ENCODE results near the gene IARS1. TPM values are rescaled to one million over a fixed set of nuclear protein-coding genes. Genes with fewer than 3 reads are reported as not detected.

The IARS1 gene
- total and polyA plus RNA-seq, 10 of the 15 experiments (the other 5 are each of a cell fraction or from before 2014, with no cell fraction given) = 71.0 to 227 (median 153) TPM

DNA sequence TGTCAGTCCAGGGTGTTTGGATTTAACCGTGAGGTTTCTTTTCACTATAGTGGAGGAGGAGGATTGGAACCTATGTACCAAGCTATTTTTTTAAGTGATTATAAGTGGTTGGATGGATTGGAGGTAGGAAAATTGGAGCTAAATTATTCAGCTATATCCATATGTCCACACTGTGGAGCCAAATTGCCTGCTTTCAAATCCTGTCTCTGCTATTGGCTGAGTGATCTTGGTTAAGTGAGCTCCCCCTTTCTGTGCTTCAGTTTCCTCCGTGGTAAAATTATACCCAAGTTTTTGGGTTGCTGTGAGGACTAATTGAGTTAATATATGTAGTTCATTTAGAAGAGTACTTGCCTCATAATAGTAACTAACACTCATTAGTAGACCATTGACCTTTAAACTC is 34.7 kb upstream of the IARS1 start:
- Histone ChIP-seq H3K9me3 (replicated peaks; ENCODE audit: control insufficient read depth, insufficient read depth, low read length) (no peaks in the 10 kb centered on the region), H2AFZ (ENCODE audit: control insufficient read depth, low read depth, low read length) (peak overlapping the region; percentile 41), H3K27me3 (replicated peaks in 1 of 2; ENCODE audit: control insufficient read depth in 2 of 2, insufficient read depth in 2 of 2, low read length in 1 of 2) (no peaks in the 10 kb centered on the region), H3K79me2 (ENCODE audit: control insufficient read depth, insufficient read depth, low read length) (peaks cover 47% of the 10 kb centered on the region), H4K20me1 (ENCODE audit: control insufficient read depth, insufficient read depth) (no peaks in the 10 kb centered on the region), H3K27ac (ENCODE audit: control insufficient read depth, insufficient read depth) (no peak overlapping the region), H3K4me3 (peak overlapping the region; percentile 25; the same call in 1 of the 2 replicates), H3K4me2 (ENCODE audit: control insufficient read depth, insufficient read depth) (peak overlapping the region; percentile 10; the same call in 1 of the 2 replicates), H3K4me1 (ENCODE audit: control insufficient read depth, insufficient read depth, low read length) (peaks cover 2% of the 10 kb centered on the region; the same call in 1 of the 2 replicates), H3K9ac (ENCODE audit: control insufficient read depth, insufficient read depth, low read length) (peak overlapping the region; percentile 35; the same call in 1 of the 2 replicates), H3K36me3 (ENCODE audit: control insufficient read depth in 2 of 2, insufficient read depth in 2 of 2, low read length in 1 of 2) (no peaks in the 10 kb centered on the region; a peak in 1 of 4 replicates)
- RAD21 ChIA-PET (ENCODE audit: unreplicated experiment) = interaction anchor here (0.9 to 1.9 kb wide), 5 partner anchors 111 to 307 kb away, joined by 3 to 10 read pairs (median 9); no protein-coding TSS in a partner anchor
- TF ChIP-seq NR2C2 (IDR thresholded peaks at IDR 0.05; ENCODE audit: borderline replicate concordance, control insufficient read depth, insufficient read length, low read depth) (no peak), RAD21 (IDR thresholded peaks at IDR 0.05; ENCODE audit: insufficient read depth, low read depth, low read length) (peak; percentile 49), TAF1 (IDR thresholded peaks at IDR 0.05; ENCODE audit: borderline replicate concordance, low read depth, low read length) (no peak), SUZ12 (IDR thresholded peaks at IDR 0.05; ENCODE audit: unreplicated experiment) (no peak), NFYB (IDR thresholded peaks at IDR 0.05; ENCODE audit: insufficient read depth, low read depth, low read length) (0 out of 2 replicates have a peak, but pooled peaks have one; percentile 25), SMC3 (IDR thresholded peaks at IDR 0.05; ENCODE audit: borderline replicate concordance, low read length) (peak; percentile 13; the same call in 1 of the 2 replicates), KAT2A (conservative IDR thresholded peaks at IDR 0.05; ENCODE audit: control insufficient read depth, low read depth, low read length) (no peak), ZNF217 (IDR thresholded peaks at IDR 0.05) (no peak), ATF7 (IDR thresholded peaks at IDR 0.05; ENCODE audit: low read depth) (no peak), RUNX3 (IDR thresholded peaks at IDR 0.05; ENCODE audit: low read length) (no peak), BCL11A (IDR thresholded peaks at IDR 0.05; ENCODE audit: low read depth, low read length) (no peak), HDAC2 (IDR thresholded peaks at IDR 0.05) (no peak), KDM1A (IDR thresholded peaks at IDR 0.05; ENCODE audit: borderline replicate concordance) (no peak), EZH2 (IDR thresholded peaks at IDR 0.05; ENCODE audit: borderline replicate concordance, control insufficient read depth, low read depth, low read length) (no peak)
- TF ChIP-seq, protein P1, sequence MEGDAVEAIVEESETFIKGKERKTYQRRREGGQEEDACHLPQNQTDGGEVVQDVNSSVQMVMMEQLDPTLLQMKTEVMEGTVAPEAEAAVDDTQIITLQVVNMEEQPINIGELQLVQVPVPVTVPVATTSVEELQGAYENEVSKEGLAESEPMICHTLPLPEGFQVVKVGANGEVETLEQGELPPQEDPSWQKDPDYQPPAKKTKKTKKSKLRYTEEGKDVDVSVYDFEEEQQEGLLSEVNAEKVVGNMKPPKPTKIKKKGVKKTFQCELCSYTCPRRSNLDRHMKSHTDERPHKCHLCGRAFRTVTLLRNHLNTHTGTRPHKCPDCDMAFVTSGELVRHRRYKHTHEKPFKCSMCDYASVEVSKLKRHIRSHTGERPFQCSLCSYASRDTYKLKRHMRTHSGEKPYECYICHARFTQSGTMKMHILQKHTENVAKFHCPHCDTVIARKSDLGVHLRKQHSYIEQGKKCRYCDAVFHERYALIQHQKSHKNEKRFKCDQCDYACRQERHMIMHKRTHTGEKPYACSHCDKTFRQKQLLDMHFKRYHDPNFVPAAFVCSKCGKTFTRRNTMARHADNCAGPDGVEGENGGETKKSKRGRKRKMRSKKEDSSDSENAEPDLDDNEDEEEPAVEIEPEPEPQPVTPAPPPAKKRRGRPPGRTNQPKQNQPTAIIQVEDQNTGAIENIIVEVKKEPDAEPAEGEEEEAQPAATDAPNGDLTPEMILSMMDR (IDR thresholded peaks at IDR 0.05 in 2 of 3, conservative IDR thresholded peaks at IDR 0.05 in 1 of 3; ENCODE audit: control insufficient read depth in 2 of 3, extremely low read depth in 1 of 3, insufficient read depth in 1 of 3, low read depth in 3 of 3, low read length in 3 of 3) = peak; percentile 17 to 45 (median 26); a peak in 3 of 6 replicates
- TF ChIP-seq, protein P2, sequence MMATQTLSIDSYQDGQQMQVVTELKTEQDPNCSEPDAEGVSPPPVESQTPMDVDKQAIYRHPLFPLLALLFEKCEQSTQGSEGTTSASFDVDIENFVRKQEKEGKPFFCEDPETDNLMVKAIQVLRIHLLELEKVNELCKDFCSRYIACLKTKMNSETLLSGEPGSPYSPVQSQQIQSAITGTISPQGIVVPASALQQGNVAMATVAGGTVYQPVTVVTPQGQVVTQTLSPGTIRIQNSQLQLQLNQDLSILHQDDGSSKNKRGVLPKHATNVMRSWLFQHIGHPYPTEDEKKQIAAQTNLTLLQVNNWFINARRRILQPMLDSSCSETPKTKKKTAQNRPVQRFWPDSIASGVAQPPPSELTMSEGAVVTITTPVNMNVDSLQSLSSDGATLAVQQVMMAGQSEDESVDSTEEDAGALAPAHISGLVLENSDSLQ (IDR thresholded peaks at IDR 0.05) = no peak
- in situ Hi-C loops (cut with MboI) (loop anchor here (5.0 kb wide), 1 partner anchor 304 kb away; no protein-coding TSS in a partner anchor), intact Hi-C loops (cut with micrococcal nuclease; ENCODE audit: unreplicated experiment) (loop anchor here (5.0 to 10.0 kb wide), 2 partner anchors 117 to 304 kb away; no protein-coding TSS in a partner anchor)
- CTCF ChIA-PET = interaction anchor here (0.7 to 2.7 kb wide), 17 partner anchors 11 to 324 kb away, joined by 3 to 24 read pairs (median 4); no protein-coding TSS in a partner anchor
- SMC1A ChIA-PET (ENCODE audit: uncharacterized antibody, unreplicated experiment) = interaction anchor here (0.7 to 1.7 kb wide), 12 partner anchors 11 to 342 kb away, joined by 3 to 9 read pairs (median 4); no protein-coding TSS in a partner anchor
- POLR2A ChIA-PET = interaction anchor here (0.6 to 0.9 kb wide), 3 partner anchors 11 to 342 kb away, joined by 3 to 4 read pairs (median 3); no protein-coding TSS in a partner anchor
- 50% methylated on average over 2 of the region's 2 CpGs for WGBS (ENCODE audit: insufficient coverage, insufficient replicate concordance, low lambda C conversion rate, missing lambda C conversion rate)
- no TSS peak for BruUV-seq (replicated peaks)
- no peak for ATAC-seq
- DNase-seq (ENCODE audit: low read depth, low spot score) = no peak
- FAIRE-seq = no peak
